Testis (tissue), 2 donors: Measurements from ENCODE around the gene AARSD1.

Experiments
- POLR2A ChIP-seq: fragments of 450-650 bp; IDR thresholded peaks from one replicate; pipeline ENCODE4 v1.6.1; 2017; ENCODE audit warnings: antibody characterized with exemption, mild to moderate bottlenecking, moderate library complexity
- TF ChIP-seq, protein P1 (sequence below), 3 experiments: fragments of 450-650 bp in 2 of 3; fragments of 200-600 bp in 1 of 3; sonication (generic) in 1 of 3; IDR thresholded peaks; one replicate each; pipeline ENCODE4 v1.5.1; 2016 to 2019; ENCODE audit warnings: antibody characterized with exemption in 3 of 3, mild to moderate bottlenecking in 2 of 3, moderate library complexity in 1 of 3

DNA sequence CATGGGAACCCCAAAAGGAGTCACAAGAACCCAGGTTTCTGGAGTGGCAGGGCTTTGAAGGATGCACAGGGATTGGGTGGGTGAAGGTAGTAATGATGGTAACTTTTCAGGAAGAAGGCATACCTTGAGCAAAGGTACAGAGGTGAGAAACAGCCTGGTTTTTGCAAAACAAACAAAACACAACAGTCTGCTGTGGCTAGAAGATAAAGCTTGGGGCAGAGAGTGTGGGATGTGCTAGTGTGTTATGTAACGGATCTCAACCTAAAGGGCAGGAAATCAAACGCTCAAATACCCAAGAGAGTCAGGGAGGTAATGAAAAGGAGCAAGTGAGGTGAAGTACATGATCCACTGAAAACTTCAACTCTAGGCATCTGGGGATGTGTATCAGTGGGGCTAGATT, 11.0 kb upstream of the AARSD1 start:
- TF ChIP-seq, protein P1, sequence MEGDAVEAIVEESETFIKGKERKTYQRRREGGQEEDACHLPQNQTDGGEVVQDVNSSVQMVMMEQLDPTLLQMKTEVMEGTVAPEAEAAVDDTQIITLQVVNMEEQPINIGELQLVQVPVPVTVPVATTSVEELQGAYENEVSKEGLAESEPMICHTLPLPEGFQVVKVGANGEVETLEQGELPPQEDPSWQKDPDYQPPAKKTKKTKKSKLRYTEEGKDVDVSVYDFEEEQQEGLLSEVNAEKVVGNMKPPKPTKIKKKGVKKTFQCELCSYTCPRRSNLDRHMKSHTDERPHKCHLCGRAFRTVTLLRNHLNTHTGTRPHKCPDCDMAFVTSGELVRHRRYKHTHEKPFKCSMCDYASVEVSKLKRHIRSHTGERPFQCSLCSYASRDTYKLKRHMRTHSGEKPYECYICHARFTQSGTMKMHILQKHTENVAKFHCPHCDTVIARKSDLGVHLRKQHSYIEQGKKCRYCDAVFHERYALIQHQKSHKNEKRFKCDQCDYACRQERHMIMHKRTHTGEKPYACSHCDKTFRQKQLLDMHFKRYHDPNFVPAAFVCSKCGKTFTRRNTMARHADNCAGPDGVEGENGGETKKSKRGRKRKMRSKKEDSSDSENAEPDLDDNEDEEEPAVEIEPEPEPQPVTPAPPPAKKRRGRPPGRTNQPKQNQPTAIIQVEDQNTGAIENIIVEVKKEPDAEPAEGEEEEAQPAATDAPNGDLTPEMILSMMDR (IDR thresholded peaks at IDR 0.05), result no peak
- TF ChIP-seq POLR2A, result no peak
